ENCODE results near the gene TAAR2.
"Not testable (repeated sequence)": the region's sequence is repeated elsewhere in the genome, so short reads cannot be mapped to it uniquely, and the experiment has no call there.

Gene TAAR2, protein sequence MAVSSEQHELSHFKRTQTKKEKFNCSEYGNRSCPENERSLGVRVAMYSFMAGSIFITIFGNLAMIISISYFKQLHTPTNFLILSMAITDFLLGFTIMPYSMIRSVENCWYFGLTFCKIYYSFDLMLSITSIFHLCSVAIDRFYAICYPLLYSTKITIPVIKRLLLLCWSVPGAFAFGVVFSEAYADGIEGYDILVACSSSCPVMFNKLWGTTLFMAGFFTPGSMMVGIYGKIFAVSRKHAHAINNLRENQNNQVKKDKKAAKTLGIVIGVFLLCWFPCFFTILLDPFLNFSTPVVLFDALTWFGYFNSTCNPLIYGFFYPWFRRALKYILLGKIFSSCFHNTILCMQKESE

DNA sequence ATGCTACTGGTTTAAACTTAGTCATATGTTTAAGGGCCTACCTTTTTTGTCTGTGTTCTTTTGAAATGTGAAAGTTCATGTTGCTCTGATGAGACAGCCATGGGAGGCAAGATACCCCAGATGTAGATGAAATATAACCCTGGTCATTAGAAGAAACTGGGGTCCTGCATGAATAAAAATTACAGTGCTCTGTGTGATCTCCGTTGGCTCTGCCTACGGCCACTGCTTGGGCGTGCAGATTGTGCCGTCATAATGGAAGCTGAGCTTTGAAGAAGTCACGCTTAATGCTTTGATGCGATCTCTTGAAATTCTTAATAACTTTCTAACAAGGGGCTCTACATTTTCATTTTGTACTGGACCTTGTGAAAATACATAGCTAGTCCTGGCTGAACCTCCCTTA, at the start of gene TAAR2:
Gene TAAR2, minus strand, starts transcription at position 101 of the 400 bp plus-strand sequence. Its CDS starts 0 bp downstream, at position 101.
- no peak for DNase-seq

DNA sequence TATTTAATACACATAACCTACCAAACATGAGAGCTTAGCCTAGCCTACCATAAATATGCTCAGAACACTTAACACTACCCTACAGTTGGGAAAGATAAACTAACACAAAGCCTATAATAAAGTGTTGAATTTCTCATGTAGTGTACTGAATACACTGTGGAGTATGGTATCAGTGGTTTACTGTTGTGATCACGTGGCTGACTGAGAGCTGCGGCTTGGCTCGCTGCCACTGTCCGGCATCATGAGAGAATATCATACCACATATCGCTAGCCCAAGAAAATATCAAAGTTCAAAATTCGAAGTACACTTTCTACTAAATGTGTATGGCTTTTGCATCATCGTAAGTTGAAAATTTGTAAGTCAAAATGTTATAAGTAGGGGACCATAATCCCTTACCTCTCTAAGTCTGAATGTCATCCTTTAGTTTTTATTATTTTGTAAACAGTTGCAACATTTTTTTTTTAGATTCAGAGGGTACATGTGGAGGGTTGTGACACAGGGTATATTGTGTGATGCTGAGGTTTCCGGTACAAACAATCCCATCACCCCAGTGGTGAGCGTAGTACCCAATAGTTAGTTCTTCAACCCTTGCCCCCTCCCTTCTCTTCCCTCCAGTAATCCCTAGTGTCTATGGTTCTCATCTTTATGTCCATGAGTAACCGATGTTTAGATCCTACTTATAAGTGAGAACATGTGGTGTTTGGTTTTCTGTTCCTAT, 49.5 kb upstream of the TAAR2 start:
- DNase-seq = no peak

DNA sequence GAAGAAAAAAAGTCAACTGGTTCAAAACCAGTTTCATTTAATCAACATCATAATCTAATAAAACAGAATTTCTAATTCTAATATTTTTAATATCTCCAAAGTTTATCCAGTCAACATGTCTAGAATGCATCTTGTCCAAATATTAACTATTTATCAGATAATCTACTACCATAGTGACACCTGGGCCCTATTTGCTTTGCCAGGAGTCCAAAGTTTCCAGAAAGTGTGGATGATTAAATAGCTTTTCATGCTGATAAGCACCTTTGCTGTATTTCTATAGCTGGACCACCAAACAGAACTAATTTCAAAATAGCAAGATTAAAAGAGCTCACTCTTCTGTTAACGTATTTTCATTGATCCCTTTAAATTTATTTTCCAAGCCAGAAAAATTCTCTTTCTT, 47.2 kb upstream of the TAAR2 start:
- DNase-seq = no peak

DNA sequence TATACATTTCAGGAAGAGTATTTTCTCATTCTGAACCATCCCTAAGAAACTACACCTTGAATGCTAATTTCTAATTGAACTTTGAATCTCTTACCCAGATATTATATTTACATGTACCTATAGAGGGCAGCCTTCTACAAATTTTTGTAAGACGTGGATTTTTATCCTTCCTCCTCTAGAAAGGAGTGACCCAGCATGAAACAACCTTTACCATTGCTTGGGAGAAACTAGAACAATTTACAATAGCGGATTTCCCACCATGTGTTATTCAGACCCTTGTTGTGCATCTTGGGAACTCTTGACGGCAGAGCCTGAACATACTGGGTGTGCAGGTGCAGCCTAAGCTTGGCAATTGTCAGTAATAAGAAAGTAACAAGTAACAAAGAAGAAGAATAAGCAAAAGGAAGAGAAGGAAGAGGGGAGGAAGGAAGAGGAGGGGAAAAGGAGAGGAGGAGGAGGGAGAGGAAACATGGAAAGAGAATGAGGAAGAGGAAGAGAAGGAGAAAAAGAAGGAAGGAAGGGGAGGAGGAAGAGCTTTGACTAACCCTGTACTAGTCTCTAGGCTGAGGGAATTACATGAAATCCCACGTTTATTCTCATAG, 45.7 kb upstream of the TAAR2 start:
- DNase-seq = no peak

DNA sequence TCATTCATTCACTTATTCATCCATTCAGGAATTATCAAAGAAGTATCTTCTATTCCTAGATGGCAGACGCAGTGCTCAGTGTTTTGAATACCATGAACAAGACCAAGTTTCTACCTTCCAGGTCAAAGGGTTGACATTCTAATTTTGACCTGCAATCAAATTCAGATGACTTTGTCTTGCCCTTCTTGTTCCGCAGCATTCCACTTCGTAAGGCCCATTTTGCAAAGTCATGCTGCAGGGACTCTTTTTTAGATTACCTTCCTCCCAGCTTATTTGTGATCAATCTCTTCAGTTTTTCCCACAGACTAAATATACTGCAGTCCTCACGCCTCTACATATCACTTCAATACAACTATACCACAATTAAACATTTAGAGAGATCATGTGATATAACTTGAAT, 42.0 kb upstream of the TAAR2 start:
- no peak for DNase-seq

DNA sequence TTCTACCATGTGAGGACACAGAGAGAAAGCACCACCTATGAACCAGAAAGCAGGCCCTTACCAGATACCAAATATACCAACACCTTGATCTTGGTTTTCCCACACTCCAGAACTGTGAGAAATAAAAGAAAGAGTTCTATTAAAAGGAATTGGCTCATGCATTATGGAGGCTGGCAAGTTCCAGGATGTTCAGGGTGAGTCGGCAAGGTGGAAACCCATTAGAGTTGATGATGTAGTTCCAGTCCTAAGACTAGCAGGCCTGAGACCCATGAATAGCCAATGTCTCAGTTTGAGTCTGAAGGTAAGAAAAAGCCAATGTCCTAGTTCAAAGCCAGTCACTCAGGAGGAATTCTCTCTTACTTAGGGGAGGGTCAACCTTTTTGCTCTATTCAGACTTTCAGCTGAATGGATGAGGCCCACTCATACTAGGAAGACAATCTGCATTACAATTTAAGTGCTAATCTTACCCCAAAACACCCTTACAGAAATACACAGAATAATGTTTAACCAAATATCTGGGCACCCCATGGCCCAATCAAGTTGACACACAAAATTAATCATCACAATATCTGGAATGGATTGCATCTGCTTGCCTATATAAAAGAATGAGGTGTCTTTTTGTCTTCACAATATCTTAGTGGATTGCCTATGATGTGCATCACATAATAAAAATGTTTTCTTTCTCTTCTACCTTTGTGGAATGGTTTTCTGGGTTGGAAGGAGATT, 40.4 kb upstream of the TAAR2 start:
- DNase-seq = no peak

DNA sequence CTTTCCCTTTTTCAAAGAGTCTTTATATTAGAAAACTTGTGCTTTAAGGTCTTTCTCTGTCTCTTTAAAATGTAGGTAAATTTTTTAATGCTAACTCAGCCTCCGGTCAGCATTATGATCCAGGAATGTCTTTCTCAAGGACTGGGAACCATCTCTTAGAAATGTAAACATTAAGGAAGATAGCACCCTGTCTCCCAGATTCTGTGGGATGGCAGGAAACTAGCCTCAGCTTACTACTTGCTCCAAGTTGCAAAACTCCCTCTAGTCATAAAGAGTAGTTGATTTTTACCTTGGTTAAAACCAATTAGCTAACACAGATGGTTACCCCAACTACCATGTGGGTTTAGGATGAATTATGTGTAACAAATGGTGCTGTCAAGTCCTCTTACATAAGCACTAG, 39.6 kb upstream of the TAAR2 start:
- DNase-seq = no peak

DNA sequence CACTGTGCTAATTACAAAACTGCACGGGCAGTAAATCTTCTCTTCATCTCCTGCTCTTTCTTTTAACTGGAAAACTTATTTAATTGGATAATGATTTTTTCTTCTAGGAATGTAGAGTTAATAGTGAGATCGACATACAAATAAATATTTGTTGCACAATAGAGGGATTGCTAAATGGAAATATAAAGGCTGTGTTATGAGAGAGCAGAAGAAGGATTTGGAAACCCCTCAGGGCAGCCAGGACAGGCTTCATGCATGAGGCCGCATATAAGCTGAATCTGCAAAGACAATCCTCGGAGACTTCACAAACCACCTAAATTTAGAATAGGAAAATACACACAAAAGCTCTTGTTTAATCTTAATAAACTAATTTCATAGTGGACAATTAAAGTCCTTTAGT, 37.8 kb upstream of the TAAR2 start:
- no peak for DNase-seq

DNA sequence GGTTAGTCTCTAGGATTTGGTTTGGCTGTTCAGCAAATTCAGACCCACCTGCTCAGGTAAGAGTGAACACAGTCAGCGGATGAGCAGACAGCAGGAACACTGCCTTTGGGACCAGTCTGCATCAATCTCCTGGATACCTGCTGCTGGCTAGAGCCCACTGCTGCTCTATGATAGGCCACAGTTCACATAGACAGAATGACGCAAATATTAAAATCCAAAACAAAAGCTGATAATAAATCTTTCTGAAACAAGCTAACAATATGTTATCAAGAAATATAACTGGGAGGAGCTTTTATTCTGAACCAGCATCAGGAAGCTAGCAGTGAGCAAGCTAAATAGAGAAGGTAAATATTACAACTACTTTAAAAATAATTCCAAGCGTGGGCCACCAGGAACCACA, 35.0 kb upstream of the TAAR2 start, which contains the start of gene TAAR1:
Gene TAAR1, minus strand, starts transcription at position 101 of the 400 bp plus-strand sequence. CDS start 13,179 bp downstream, outside the sequence.
- no peak for DNase-seq

DNA sequence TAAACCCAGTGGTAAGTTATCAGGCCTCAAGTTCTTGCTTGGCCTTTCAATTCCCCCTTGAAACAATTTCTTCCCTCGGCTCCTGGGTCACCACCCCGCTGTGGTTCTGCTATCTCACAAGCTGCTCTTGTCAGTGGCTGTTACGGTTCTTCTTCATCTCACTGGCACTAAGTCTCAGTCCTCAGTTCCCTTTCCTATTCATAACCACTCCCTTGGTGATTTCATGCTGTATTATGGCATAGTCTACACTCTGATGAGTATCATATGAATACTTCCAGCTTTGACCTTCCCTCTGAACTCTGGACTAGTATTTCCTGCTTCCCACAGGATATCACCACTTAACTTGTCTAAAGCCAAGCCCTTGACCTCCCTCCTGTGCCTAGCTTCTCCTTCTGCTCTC, 27.0 kb upstream of the TAAR2 start:
- no peak for DNase-seq

DNA sequence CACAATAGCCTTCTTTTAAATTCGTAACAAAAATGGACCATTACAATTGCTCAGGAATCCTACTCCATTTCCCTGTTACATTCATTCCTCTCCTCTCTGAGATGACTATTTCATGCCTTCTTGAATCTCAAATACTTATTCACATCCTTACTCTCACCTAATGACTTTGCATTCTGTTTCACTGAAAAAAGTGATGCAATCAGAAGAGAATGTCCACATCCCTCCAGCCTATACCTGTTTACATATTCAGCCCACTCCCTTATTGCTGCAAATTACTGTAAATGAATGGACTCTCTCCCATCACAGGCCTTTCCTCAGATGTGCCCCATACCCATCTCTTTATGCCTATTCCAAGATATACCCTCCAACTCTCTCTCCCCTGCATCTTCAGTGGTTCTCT, 26.4 kb upstream of the TAAR2 start:
- DNase-seq = no peak

DNA sequence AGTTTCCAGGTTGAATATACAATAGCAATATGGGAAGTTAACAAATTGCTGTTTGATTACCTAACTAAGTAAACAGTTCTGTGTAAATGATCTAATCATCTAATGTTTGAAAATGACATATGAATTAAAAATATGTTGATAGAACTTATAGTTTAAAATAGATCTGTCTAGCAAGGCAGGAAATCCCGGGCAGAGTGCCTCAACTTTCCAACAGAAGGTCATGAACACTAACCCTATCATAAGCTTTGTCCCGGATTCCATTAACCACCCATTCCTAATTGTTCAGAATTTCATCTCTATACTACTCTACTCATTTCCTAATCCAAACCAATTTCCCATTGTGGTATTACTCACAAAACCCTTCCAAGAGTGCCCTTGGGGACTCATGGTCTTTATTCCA, 24.8 kb upstream of the TAAR2 start:
- DNase-seq = no peak

DNA sequence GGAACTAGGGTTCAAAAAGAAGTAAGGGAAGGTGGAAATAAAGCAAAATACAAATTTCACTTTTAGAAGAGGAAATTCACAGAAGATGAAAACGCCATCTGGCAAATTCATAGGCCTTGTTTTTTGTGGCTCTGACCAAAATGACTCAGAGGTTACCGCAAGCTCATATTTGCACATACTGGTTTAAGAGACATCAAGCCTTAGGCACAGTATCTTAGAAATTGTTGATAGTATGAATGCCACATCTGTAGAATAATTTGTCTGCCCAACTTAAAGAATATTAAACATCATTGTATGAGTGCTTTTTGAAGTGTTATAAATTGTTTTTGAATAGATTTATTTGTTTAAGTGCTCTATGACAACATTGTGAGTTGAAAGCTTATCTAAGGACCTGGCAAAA, 24.3 kb upstream of the TAAR2 start:
- DNase-seq = no peak

DNA sequence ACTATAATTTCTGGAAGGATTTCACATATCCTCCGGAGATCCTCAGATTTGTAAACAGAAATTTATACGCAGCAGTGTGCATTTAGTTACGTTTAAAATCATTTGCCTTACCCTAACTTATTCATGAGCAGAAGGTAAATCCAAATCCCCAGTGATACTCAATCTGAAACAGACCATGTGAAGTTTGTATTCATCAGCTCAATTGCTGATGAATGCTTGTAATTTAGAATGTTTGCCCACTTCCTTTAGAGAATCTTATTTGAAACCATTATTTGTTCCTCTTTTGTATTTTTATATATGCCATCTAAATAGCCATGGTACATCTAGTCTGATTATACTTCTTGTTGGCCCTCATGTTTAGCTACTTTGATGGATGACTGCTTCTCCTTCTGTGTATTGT, 19.5 kb upstream of the TAAR2 start:
- no peak for DNase-seq

DNA sequence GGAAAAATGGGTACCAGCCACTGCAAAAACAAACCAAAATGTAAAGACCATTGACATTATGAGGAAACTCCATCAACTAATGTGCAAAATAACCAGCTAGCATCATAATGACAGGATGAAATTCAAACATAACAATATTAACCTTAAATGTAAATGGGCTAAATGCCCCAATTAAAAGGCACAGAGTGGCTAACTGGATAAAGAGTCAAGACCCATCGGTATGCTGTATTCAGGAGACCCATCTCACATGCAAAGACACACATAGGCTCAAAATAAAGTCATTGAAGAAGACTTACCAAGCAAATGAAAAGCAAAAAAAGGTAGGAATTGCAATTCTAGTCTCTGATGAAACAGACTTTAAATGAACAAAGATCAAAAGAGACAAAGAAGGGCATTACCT, 13.1 kb upstream of the TAAR2 start:
- DNase-seq = not testable (repeated sequence)

DNA sequence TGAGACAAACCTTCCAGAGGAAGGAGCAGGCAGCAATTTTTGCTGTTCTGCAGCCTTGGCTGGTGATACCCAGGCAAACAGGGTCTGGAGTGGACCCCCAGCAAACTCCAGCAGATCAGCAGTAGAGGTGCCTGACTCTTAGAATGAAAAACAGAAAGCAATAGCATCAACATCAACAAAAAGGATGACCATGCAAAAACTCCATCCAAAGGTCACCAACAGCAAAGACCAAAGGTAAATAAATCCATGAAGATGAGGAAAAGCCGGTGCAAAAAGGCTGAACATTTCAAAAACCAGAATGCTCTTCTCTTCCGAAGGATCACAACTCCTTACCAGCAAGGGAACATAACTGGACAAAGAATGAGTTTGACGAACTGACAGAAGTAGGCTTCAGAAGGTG, 11.8 kb upstream of the TAAR2 start:
- DNase-seq = not testable (repeated sequence)

DNA sequence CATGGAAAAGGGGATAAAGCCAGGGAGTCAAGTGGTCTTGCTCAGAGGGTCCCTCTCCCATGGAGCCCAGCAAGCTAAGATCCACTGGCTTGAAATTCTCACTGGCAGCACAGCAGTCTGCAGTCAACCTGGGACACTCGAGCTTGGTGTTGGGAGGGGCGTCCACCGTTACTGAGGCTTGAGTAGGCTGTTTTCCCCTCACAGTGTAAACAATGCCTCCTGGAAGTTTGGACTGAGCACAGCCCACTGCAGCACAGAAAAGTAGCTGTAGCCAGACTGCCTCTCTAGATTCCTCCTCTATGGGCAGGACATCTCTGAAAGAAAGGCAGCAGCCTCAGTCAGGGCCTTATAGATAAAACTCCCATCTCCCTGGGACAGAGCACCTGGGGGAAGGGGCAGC, 11.2 kb upstream of the TAAR2 start:
- not testable (repeated sequence) for DNase-seq

DNA sequence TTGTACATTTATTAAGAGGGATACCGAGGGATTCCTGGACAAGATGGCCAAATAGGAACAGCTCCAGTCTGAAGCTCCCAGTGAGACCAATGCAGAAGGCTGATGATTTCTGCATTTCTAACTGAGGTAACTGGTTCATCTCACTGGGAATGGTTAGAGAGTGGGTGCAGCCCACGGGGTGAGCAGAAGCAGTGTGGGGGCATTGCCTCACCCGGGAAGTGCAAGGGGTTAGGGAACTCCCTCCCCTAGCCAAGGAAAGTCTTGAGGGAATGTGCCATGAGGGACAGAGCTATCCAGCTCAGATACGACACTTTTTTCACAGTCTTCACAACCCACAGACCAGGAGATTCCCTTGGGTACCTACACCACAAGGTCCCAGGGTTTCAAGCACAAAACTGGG, 10.7 kb upstream of the TAAR2 start:
- no peak for DNase-seq

DNA sequence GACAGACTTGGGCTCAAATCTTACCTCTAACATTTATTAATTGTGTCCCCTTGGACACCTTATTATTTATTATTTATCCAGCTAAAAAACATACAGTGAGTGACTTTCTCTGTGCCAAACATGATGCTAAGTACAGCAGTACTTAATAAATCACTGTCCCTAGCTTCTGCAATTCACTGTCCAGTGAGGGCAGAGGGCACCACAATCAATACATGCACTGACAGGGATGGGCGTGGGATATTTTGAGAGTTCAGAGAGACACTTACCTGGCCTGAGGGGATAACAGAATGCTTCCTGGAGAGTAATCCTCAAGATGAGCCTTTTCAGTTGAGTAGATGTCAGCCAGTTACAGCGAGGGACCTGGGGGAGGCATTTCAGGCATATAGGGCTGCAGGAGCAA, 9.3 kb upstream of the TAAR2 start:
- DNase-seq = no peak

DNA sequence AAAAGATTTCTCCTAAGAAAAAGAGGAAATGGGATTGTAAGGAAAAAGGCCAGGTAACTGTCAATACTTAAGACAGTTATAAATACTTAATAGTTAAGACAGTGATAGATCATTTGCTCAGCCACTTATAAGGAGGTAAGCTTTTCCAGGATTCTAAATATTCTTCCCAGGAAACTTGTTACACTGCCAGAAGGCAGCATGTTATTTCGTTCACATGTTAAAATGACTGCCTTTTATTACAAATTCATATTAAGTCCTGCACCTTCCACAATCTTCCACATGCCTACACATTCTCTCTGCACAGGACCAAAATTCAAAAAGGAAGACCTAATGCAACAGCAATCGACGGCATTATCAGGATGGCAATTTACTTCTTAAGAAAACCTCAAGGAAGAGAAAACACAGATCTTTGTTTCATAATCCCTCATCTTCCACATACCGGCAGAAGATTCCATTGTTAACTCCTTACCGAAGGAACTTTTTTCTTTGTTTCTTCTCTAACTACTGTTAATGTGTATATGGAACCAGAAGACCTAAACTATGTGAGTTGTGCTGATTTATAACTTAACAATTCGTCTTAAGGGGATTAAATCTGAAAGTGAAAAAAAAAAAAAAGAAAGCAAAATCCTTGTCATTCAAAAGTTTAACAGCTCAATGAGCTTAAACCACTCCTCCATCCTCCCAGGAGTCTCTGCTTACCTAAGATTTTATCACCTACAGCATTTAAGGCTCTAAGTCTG, 799 bp downstream of the TAAR2 start:
- no peak for DNase-seq

DNA sequence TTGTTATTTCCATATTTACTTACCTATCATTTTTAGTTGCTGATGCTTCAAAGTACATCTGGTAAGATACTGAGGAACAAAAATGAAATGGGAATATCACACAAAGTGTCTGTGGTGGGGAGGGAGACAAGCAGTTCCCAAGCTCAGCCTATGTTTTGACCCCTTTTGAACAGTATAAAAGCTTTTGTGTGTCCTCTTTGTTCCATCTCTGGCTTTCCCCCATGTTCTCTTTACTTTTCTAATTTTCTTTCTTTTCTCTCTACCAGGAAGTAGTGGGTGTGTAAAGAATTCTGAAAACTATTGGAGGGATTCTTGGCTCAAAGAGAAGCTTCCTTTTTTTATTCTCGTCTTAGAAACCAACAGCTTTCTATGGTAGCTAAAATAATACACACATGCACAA, 7.4 kb downstream of the TAAR2 start:
- DNase-seq = no peak

DNA sequence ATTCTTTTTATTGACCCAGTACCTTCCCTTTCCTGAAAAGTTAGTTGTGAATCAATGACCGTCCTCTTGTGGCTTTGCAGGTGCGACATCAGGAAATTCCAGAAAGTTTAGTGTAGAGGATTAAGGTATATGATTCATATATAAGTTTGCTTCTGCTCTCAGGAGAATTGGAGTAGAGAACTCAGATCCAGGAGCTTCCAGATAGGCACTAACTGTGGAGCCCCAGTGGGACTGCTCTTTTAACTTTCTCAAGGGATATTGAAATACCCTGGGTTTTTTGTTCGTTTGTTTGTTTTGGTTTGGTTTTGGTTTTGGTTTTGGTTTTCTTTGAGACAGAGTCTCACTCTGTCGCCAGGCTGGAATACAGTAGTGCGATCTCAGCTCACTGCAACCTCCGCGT, 9.5 kb downstream of the TAAR2 start:
- DNase-seq = no peak

Measured in activated T-cell treated with anti-CD3 and anti-CD28 coated beads, Interleukin-2, amount 50 U/mL, for 1 hour (primary cell).